Measurements from ENCODE around the gene DNAH7. TPM values are rescaled to one million over a fixed set of nuclear protein-coding genes. Genes with fewer than 3 reads are reported as not detected.

DNAH7 gene
- total and polyA plus RNA-seq, 8 donors: 0.15 to 48.1 (median 0.98) TPM

DNA sequence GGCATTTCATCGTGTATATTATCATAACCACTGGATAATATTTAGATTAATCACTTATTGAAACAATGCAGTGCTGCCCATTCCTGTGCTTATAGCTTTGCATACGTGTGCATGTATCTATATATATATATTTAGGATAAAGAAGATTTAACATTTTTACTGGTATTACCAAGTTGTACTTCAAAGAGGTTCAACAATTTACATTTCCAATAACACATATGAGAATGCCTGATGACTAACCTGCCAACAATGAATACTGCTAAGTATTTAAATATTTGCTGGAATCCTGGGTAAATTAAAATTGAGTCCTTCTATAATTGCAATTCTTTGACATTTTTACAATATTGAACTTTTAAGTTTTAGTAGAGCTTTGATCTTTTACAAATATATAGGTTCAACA is 300.2 kb downstream of the DNAH7 start:
- H3K36me3 ChIP-seq: no peaks in the 10 kb centered on the region
- 57 to 70% (median 63%) methylated on average over 2 of the region's 2 CpGs for WGBS, 5 donors
- TF ChIP-seq CTCF (IDR thresholded peaks at IDR 0.05) (no peak), POLR2AphosphoS5 (IDR thresholded peaks at IDR 0.05) (no peak), EP300 (IDR thresholded peaks at IDR 0.05) (no peak), POLR2A (IDR thresholded peaks at IDR 0.05) (no peak)
- no peaks in the 10 kb centered on the region for H3K27me3 ChIP-seq
- intact Hi-C loops (cut with DNase I; ENCODE audit: low total_unique reads): no loop called here
- DNase-seq: no peak
- no peak overlapping the region for H3K27ac ChIP-seq
- peaks cover 0 to 14% (median 8%) of the 10 kb centered on the region in 4 donors for H3K9me3 ChIP-seq
- no peak overlapping the region for H3K4me3 ChIP-seq
- no peaks in the 10 kb centered on the region for H3K4me1 ChIP-seq

DNA sequence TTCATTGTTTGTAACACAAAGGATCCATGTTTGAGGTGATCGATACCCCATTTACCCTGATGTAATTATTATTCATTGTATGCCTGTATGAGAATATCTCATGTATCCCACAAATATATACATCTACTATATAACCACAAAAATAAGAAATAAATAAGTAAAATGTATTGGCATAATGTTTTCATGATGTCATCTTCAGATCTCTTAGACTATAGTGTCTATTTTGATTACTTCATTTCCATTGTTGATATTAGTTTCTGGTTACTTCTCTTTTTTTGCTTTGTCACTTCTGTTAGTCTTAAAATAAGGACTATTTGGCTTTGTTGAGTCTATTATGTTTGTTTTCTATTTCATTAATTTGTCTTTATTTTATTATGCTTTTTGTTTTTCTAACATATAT is 301.9 kb downstream of the DNAH7 start:
- intact Hi-C loops (cut with DNase I; ENCODE audit: low total_unique reads): no loop called here
- no peak overlapping the region for H3K4me3 ChIP-seq
- peaks cover 0 to 14% (median 8%) of the 10 kb centered on the region in 4 donors for H3K9me3 ChIP-seq
- no peak for DNase-seq
- H3K27ac ChIP-seq: no peak overlapping the region
- 91 to 100% (median 97%) methylated on average over 1 of the region's 1 CpG for WGBS, 5 donors
- no peak for TF ChIP-seq EP300 (IDR thresholded peaks at IDR 0.05)
- no peak for TF ChIP-seq POLR2AphosphoS5 (IDR thresholded peaks at IDR 0.05)
- TF ChIP-seq CTCF (IDR thresholded peaks at IDR 0.05): no peak
- no peak for TF ChIP-seq POLR2A (IDR thresholded peaks at IDR 0.05)
- no peaks in the 10 kb centered on the region for H3K4me1 ChIP-seq
- H3K36me3 ChIP-seq: no peaks in the 10 kb centered on the region
- H3K27me3 ChIP-seq: no peaks in the 10 kb centered on the region

GRCh38 chr2:195763866-195764265 is 304.8 kb downstream of the DNAH7 start:
- no peak overlapping the region for H3K4me3 ChIP-seq
- peaks cover 4 to 14% (median 11%) of the 10 kb centered on the region in 4 donors for H3K9me3 ChIP-seq
- TF ChIP-seq POLR2AphosphoS5 (IDR thresholded peaks at IDR 0.05) (no peak), CTCF (IDR thresholded peaks at IDR 0.05) (no peak), EP300 (IDR thresholded peaks at IDR 0.05) (no peak)
- no peak overlapping the region for H3K27ac ChIP-seq
- DNase-seq: no peak
- intact Hi-C loops (cut with DNase I; ENCODE audit: low total_unique reads): no loop called here
- no peaks in the 10 kb centered on the region for H3K36me3 ChIP-seq
- H3K4me1 ChIP-seq: no peaks in the 10 kb centered on the region
- no peaks in the 10 kb centered on the region for H3K27me3 ChIP-seq

- Histone ChIP-seq H3K27ac (no peak overlapping the region), H3K4me1 (no peaks in the 10 kb centered on the region), H3K36me3 (no peaks in the 10 kb centered on the region), H3K4me3 (no peak overlapping the region), H3K27me3 (no peaks in the 10 kb centered on the region), H3K9me3 (peaks cover 4 to 9% (median 5%) of the 10 kb centered on the region in 4 donors)
- DNase-seq: no peak
- intact Hi-C loops (cut with DNase I; ENCODE audit: low total_unique reads): no loop called here
- no peak for TF ChIP-seq POLR2AphosphoS5 (IDR thresholded peaks at IDR 0.05)
- TF ChIP-seq POLR2A (IDR thresholded peaks at IDR 0.05): no peak
- no peak for TF ChIP-seq CTCF (IDR thresholded peaks at IDR 0.05)
- TF ChIP-seq EP300 (IDR thresholded peaks at IDR 0.05): no peak
- 90 to 100% (median 93%) methylated on average over 1 of the region's 1 CpG for WGBS, 5 donors
These were observed 308.8 kb downstream of the DNAH7 start for GRCh38 chr2:195759877-195760276.
